ENCODE measurements around the gene CLIP3.
"Not testable (repeated sequence)": the region's sequence is repeated elsewhere in the genome, so short reads cannot be mapped to it uniquely, and the experiment has no call there.

Gene CLIP3

DNA sequence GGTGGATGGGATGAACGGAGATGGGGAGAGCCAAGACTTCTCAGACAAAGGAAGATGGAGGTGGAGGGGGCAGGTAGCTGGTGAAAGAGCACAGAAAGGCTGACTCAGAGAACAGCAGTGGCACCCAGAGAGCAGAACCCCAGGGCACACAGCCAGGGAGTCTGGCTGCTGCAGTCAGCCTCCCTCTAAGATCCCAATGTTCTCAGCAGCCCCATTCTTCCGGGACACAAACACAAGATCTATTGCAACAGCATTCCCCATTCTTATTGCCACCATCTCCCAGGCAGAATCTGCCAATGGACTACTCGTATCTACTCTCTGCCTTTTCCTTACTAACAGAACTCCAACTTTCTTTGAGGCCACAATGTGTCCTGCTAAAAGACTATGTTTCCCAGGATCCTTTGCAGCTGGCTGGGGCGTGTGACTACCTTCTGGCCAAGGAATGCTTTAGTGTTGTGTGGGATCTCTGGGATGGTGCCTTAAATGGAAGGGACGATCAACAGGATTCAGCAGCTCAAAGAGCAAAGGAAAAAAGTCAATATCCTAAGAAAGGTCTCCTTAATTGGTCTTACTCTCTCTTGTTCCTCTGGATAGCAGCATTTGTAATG is 13.9 kb upstream of the CLIP3 start:
- no peak for DNase-seq

DNA sequence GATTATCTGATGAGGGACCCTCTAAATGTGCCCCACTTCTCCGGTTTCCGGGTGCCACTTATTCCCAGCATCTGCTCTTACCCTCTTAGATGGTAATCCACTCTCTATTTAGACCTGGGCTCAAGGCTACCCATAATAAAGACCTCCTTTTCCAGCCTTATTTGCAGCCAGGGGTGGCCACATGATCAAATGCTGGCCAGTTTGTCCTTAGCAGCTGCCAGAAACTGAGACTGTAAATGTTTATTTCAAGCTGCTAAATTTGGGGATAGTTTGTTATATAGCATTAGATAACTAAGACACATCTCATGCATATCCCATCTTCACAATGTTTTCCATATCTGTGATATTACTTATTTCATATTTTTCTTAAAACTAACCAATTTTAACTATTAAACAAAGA is 11.3 kb upstream of the CLIP3 start:
- no peak for DNase-seq

DNA sequence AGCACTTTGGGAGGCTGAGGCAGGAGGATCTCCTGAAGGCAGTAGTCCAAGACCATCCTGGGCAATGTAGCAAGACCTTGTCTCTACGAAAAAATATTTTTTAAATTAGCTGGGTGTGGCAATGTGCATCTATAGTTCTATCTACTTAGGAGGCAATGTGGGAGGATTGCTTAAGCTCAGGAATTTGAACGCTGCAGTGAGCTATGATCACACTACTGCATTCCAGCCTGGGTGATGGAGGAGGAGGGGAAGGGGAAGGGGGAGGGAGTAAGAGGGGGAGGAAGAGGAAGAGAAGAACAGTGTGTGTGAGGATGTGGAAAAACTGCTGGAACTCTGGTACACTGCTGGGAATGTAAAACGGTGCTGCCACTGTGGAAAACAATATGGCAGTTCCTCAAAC is 9.2 kb upstream of the CLIP3 start:
- DNase-seq: peak; percentile 94

DNA sequence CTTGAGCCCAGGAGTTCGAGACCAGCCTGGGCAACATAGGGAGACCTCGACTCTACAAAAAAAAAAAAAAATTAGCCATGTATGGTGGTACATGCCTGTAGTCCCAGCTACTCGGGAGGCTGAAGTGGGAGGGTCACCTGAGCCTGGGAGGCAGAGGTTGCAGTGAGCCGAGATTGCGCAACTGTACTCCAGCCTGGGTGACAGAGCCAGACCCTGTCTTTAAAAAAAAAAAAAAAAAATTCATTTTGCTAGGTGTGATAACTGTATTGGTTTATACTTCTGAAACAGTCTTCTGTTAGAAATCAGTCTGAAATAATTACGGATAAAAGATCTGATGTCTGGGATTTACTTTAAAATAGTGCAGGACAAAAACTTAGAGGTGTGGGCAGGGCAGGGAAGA is 8.4 kb upstream of the CLIP3 start:
- not testable (repeated sequence) for DNase-seq

DNA sequence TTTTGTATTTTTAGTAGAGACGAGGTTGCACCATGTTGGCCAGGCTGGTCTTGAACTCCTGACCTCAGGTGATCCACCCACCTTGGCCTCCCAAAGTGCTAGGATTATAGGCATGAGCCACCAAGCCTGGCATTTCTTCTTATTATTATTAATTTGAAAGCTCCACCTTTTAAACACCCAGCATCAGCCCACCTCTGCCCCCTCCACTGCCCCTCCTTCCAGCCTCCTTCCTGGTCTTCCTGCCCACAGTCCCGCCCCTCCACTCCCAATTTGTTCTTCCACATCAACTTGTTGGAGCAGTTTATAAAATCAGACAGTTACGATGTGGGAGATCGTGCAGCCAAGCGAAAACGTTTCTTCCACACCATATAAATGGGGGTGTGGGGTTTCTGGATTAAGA is 7.8 kb upstream of the CLIP3 start:
- DNase-seq: no peak

DNA sequence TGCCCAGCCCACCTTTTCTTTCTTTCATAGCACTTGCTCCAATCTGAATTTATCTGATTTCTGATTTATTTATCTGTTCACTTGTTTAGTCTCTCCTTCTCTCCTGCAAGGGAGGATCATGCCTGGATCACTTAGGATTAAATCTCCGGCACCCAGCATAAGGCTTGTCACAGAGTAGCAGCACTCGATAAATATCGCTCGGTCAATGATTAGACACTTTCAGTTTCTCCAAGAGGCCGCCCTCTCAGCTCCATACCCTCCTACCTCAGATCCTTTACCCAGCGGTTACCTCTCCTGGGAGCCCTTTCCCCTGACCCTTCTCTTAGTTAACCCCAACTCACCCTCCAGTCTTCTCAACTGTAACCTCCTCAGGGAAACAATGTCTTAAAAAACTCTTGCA is 1.4 kb downstream of the CLIP3 start:
- DNase-seq: no peak

DNA sequence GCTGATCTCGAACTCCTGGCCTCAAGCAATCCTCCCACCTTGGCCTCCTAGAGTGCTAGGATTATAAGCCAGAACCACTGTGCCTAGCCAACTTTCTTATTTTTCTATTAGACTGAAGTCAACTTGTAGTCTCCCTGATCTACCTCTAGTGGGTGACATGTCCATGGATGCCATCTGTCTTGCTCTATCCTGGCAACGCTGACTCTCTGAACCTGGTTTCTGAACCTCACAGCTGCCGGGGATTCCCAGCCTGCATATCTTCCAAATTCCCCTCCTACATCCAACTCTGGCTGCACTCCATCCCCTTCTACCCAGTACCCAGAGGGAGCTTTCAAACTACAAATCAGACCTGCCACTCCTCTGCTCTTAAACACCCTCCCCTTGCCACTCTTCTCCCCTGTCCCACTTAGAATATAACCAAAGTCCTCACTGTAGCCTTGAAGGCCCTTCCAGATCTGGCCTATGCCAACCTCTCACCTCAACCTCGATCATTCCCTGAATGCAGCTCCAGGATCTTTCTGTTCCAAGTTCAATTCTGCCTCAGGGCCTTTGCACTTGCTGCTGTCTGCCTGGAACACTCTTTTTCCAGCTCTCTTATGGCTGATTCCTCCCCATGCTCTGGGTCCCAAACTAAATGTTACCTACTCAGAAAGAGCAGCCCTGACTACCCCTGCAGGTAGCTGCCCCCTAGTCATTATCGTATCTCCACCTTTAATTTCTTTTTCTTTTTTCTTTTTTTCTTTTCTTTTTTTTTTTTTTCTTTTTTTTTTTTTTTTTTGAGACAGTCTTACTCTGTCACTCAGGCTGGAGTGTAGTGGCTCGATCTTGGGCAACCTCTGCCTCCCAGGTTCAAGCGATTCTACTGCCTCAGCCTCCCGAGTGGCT is 2.2 kb downstream of the CLIP3 start:
- peak; percentile 74 for DNase-seq

DNA sequence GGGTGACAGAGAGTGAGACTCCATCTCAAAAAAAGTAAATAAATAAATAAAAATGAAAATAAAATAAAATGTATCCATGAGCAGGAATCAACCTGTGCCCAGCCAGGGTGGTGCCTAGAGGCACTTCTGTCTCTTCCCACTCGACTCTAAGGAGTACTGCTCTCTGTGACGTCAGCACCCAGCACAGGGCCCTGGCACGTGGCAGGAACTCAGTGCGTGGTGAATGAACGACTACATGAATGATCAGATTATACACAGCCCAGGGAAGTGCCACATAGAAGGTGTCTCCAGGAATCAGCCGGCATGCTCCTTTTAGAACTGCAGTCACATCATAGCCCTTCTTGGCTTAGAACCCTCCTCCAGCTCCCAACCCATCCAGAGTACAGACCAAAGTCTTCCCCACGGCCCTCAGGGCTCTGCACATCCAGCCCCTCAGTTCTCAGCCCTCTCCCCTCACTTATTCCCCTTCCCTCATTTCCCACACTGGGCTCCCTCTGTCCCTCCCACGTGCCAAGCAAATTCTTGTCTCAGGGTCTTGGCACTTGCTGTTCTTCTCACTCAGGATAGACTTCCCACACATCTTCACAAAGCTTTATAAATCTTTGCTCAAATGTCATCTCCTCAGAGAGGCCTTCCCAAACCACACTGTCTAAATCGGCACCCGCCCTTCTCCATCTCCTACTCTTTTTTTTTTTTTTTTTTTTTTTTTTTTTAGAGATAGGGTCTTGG is 4.2 kb downstream of the CLIP3 start:
- no peak for DNase-seq

DNA sequence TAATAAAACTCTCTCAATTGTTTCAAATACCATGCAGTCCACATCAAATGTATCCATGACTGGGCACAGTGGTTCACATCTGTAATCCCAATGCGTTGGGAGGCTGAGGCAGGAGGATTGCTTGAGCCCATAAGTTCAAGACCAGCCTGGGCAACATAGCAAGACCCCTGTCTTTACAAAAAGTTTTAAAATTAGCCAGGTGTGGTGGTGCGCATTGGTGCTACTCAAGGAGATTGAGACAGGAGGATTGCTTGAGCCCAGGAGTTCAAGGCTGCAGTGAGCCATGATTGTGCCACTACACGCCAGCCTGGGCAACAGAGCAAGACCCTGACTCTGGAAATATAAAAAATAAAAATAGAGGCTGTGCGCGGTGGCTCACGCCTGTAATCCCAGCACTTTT is 5.0 kb downstream of the CLIP3 start:
- DNase-seq: no peak

DNA sequence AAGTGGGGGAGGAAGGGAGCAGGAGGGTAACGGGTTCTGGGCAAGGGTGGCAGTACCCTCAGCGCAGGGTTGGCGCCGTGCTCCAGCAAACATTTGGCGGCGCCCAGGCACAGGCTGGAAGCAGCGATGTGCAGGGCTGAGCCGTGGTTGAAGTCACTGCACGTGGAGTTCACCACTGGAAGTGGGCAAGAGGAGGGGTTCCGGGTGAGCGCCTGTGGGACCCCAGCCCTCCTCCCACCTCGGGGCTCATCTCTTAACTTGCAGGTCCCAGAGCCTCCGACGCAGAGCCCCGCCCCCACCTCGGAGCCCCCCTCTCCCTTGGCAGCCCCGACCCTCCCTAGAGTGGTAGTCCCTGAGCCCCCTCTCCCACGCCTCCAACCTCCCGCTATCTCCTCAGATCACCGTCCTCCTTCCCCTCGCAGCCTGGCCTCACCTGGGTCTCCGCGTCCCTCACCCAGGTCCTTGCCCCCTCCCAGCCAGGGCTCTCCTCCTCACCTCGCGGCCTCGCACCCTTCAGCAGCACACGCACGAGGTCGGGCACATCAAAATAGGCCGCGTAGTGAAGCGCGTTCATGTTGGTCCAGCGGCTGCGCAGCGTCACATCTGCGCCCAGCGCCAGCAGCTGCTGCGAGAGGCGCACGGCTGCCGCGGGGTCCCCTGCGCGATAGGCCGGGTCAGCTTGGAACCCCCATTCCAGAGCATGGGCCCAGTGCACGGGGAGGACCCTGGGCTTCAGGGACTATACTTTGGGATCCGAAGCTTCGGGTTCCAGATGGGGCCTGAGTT is 6.4 kb downstream of the CLIP3 start:
- DNase-seq: no peak

DNA sequence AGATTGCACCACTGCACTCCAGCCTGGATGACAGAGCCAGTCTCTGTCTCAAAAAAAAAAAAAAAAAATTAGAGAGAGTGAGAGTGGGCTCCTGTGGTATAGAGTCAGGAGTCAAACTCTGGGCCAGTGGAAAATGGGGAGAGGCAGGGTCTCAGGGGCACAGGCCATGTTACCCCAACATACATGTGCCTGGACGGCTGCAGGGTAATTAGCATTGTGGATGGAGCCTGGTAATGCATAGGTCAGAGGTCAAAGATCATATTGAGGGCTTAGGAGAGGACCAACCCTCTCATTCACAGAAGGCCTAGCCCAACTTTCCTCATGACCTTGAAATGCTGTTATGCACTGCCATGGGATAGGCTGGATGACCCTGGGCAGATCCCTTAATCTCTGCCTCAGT is 7.1 kb downstream of the CLIP3 start:
- DNase-seq: no peak

DNA sequence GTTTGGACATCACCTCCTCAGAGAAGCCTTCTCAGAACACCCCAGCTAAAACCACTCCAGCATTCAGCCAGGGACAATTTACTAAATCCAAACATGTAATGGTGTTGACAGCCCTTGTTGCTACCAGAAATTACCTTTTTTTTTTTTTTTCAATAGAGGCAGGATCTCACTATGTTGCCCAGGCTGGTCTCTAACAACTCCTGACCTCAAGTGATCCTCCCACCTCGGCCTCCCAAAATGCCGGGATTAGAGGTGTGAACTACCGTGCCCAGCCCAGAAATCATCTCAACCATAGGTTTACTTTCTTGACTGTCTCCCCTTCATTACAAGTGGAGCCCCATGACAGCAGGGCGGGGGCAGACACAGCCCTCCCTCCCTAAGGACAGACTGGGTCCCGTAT is 9.2 kb downstream of the CLIP3 start:
- no peak for DNase-seq

DNA sequence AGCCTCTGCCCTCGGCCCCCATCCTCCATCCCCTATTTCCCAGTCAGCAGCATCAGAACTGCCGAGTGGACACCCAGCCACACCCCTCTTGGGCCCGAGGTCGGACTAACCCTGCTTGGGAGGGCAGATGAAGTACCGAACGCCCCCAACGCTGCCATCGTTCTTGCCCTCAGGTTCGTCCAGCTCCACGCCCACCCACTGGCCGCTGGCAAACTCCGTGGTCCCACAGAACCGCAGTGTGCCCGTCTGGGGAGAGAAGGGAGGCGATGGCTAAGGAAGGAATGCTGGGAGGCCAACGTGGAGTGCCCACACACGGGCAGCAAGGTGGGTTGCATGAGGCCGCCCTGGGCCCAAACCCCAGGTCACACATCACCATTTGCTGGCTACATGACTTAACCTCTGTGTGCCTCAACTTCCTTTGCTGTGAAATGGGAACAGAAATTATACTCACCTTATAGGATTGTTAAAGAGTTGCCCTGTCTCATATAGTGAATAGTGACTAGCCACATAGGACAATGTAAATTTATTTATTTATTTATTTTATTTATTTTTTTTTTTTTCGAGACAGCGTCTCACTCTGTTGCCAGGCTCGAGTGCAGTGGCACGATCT is 13.5 kb downstream of the CLIP3 start:
- DNase-seq: no peak

DNA sequence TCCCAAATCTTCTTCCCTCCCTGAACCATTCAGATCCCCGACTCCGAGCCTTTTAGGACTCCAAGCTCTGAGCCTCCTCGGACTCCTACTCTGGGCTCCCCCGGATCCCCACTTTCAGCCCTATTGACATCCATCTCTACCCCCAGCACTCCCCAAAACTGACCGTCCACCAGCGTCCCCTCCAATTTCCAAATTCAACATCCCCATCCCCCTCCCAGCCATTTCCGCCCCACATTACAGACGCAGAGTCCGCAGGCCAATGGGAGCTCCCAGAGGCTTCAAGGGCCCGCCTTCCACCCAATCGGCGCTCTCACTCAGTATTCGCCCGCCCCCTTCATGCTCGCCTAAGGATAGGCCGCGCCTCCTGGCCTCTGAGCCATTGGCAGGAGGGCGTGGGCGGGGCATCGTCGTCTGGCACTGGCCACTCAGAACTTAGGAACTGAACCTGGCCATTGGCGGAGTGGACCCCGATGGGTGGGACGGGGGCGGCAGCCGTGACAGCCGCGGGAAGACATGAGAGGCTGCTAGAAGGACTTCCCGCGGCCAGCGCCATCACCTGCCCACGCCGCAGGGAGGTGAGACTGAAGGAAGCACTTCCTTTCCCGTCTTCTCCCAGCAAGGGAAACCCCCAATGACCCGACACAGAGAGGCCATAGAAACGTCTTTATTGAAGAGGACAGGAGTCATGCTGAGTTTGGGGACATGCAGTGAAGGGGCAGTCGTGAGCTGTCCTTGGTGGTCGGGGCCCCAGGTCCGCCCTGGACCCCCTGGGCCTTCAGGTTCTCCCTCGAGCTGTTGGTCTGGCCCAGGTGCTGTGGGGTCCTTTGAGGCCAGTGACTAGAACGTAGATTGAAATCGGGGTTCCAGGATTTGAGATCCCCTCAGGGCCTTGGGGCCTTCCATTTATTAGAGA is 18.4 kb downstream of the CLIP3 start, which contains the start of gene ALKBH6:
Gene ALKBH6 (minus strand): TSS at position 202 of the 913 bp plus-strand sequence. CDS start 816 bp downstream, outside the sequence.
- peak; percentile 98 for DNase-seq

DNA sequence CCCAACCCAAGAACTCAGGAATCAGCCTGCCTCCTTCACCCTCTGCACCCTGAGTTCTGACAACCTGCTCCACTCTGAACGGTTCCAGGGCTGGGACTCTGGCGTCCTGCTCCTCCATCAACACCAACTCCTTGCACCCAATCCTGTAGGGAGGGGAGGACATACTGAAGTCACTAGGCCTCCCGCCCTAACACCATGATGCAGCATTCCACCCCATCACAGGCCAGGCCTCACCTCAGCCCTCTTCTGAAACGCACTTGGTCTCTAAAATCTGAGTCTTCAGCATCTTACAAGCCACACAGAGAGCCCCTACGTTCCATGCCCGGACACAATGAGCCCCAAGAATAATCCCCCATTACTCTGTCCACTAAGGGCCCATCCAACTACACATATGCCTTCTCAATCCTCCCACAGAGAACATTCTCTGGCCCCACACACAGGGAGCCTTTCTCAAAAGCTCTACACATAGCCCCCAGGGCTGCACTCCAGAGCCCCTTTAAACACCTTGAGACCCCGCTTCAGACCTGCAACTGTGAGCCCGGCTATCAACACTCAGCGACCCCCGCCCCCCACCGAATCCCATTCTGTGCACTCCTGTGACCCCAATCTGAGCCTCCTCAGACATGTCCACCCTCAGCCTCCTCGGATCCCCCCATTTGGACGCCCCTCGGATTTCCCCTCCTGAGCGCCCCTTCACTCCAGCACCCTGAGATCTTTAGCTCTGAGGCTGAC is 19.2 kb downstream of the CLIP3 start:
- no peak for DNase-seq

DNA sequence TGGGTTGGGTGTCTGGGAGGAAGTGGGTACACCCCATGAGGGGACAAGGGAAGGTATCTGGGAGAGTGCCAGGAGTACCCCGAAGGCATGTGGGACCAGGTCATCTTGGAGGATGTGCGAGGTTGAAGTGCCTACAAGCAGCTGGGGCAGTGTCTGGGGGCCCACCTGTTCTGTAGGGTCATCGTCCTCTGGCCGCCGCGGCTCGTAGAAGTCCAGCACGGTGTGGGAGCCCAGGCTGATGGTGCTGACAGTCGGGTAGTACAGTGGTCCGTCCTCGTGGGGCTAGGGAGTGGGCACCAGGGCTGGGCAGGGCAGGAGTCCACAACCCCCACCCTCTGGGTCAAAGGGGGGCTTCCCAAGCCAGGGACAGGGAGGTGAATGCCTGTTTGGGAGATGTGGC is 22.3 kb downstream of the CLIP3 start:
- DNase-seq: no peak

DNA sequence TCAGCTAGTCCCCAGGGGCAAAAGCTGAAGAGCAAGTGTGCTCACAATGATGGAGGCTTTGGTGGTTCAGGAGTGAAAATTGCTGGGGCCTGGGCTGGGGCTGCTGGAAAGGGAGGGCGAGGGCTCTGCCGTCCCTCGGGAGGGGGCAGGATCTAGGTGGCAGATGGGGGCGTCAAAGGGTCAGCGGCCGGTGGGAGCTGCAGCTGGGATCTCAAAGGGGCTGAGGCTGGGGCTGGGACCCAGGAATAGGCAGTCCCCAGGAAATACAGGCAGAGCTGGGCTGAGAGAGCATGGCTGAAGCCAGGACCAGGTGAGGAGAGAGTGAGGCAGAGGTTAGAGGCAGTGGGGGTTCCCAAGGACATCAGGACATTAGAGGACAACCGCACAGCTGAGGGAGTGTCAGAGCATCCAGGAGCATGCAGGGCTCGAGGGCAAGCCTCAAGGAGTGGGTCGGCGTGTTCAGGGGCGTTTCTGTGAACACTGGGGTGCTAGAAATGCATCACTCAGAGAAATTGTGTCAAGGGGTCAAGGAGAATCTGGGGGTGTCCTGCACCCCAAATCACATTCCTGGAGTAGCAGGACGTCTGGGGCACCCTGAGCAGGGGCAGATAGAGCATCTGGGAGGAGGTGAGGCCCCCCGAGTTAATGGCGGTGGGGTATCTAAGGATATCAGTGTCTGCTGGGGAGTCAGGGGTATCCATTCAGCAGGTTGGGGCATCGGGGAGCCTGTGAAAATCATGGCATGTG is 22.9 kb downstream of the CLIP3 start:
- DNase-seq: no peak

DNA sequence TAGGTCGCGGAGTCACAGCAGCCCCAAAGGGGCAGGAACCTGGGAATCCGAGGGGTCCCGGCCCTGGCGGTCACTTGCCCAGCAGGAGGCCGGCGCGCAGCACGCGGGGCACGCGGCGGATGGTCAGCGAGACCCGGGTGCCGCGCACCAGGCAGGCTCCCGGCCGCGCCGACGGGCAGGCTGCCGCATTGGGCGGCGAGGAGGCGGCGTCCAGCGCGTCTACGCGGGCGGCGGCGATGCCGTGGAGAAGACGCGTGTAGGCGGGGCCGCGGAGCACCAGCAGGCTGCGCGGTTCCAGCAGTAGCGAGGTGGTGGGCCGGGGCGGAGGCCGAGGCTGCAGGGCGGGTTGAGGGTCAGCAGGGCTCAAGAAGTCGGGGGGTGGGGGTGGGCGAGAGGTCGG is 23.5 kb downstream of the CLIP3 start:
- DNase-seq: peak; percentile 42

DNA sequence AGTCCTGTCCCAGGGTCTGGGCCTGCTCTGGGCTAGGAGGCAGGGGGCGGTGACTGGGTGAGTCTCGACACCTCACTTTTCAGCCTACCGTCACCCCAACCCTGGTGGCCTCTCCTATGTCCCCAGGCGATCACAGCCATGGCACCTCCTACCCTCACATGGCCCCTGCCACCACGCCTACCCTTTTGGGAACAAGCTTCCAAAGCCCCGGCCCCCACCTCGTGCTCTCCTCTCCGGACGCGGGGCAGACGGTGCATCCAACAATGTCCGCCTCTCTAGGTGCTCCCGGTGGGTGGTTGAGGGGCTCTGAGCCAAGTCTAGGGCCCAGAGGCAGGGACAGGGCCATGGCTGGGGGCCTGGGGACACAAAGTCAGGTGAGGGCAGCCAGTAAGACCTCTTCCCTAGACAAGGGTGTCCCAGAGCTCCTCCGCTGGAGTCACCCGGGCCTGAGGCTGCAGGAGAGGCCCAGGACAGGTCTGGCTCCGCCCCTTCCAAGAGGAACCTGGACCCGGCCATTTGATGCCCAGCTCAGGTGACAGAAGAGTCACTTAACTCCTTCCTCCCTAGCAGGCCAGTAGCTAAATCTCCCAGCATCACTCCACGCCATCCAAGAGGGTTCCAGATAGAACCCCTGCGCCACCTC is 24.2 kb downstream of the CLIP3 start, which contains the start of gene SYNE4:
Gene SYNE4 (minus strand): TSS at position 478 of the 643 bp plus-strand sequence. CDS start 132 bp downstream, at position 346.
- no peak for DNase-seq
